HG02943 (cell line): ENCODE measurements around the gene ZNF239.
"Not testable (repeated sequence)": the region's sequence is repeated elsewhere in the genome, so short reads cannot be mapped to it uniquely, and the experiment has no call there.

Source experiments
- ATAC-seq: cut with Tn5 transposase; IDR thresholded peaks from one replicate; pipeline ENCODE4 v1.9.1; 2021; ENCODE audit warnings: mild to moderate bottlenecking, low read depth, moderate library complexity; ENCODE audit not compliant: unreplicated experiment

Gene ZNF239

DNA sequence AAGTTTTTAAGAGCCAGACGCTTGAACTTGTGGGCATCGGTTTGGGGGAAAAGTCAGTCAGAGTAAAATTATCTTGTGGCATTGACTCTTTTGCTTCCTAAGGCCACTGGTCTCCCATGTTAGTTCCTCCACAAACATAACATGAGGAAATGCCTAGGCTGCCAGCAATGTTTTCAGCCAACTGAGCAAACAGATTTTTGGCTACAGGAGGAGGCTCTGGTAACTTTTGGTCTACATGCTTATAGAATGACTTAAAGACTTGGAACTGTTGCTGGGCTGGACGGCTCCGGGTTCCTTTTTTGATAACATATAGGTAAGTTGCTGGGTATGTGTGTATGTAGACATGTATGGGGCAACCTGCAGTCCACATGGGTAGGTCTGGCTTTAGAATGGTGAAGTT is 9.6 kb upstream of the ZNF239 start:
- no peak for ATAC-seq

DNA sequence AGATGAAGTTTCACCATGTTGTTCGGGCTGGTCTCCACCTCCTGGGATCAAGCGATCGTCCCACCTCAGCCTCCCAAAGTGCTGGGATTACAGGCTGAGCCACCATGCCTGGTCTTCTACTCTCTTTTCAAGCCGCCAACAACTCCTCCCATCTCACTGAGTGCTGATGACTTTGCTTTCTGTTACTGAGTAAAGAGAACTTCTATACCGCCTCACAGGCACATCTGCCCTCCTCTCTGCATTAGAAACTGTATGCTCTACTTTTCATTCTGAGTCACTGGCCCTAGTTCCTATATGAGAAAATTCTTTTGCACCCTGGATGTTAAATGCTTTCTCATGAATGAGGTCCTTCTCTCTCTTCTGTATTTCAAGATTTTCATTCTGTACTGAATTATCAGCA is 2.2 kb upstream of the ZNF239 start:
- ATAC-seq, result no peak

DNA sequence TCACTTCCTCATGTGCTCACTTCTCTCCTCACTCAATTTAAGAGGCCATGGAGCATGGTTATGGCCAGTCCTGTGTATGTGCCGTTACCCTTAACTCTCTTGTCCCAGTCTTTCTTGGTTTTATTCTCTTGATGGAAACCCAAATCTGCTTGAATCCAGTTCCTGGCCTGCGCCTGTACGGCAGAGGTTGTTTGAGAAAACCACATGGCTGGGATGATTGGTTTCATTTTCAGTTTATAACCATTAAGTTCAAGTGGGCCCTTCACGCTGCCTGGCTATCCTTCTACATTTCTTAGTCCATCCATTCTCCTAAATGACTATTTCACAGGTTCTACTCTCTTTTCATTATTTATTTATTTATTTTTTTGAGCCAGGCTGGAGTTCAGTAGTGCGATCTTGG is 1.6 kb upstream of the ZNF239 start:
- no peak for ATAC-seq

DNA sequence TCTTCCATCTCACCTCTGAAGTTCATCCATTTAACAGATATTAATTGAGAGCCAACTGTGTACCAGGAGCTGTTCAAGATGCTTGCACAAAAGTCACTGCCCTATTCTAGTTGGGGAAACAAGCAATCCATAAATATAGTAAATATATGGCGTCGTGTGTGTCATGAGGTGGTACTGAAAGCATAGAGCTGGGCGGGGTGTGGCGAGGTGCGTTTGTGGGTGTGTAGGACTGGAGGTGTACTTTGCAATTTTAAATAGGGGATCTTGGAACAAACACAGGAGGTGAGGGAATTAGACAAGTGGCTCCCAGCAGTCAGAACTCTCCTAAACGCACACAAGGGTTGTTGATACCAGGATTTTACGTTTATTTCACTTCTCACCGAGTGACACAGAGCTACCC is 490 bp upstream of the ZNF239 start:
- ATAC-seq, result no peak

DNA sequence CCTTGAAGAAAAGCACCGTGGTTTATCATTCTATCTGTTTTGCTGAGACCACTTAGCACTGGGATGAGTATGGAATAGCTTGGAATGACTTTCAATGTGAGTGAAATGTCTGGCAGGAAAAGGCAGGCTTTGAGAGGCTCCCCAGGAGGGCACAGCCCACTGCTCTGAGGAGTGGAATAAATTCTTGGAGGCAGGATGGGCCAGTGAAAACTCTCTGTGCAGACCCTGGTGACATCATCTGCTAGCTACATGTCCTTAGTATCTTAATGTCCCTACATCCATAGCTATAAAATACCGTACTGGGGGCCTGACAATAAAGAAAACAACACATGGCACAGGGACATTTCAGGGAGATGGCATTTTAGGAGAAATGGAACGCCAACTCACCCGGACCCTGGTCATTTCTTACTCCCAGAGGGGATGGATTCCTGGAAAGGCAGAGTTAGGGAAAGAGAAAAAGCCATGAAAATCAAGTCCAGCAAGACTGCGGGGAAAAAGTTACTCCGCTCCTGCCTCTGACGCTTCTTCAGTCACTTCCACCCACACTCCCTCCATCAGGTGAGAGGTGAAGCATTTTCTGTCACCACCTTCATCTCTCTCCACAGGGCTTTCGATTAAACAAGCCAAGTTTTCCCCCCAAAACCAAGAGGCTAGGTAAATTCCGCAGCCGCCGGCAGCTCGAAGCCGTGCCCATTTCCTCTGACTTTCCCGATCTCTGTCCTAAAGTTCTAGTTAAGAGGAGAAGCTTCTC is 991 bp downstream of the ZNF239 start:
- no peak for ATAC-seq

DNA sequence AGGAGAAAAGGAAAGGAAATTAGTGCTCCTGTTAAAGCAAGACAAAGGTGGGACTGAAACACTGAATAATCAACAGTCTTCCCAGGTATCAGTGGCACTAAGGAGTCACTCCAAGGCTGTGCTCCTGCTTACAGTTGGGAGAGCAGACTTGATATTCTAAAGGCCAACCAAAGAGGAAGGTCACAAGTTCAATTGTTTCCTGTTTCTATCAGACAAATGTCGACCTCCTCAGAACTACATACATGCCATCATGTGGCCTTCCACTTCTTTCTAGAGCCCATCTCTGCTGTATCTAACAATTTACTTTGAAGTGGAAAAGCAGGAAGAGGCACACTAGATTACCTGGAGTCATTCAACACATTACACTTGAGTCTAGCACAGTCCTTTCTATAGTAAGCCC is 3.4 kb downstream of the ZNF239 start:
- ATAC-seq, result no peak

DNA sequence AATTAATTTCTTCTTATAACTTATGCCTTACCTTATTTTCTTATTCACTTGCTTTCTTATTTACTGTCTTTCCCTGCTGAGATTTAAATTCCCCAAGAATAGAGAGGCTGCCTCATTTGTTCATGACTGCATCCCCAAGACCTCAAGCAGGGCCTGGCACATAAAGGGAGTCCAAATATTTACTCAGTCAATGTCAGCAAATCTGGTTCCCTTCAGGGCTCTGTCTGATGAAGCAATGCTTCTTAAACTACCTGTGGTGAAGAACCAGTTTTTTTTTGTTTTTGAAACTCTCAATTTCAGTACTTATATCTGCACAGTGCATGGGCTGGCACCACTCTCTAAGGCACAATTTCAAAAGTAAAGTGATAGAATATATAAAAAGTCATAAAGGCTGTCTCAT is 4.7 kb downstream of the ZNF239 start:
- ATAC-seq, result no peak

DNA sequence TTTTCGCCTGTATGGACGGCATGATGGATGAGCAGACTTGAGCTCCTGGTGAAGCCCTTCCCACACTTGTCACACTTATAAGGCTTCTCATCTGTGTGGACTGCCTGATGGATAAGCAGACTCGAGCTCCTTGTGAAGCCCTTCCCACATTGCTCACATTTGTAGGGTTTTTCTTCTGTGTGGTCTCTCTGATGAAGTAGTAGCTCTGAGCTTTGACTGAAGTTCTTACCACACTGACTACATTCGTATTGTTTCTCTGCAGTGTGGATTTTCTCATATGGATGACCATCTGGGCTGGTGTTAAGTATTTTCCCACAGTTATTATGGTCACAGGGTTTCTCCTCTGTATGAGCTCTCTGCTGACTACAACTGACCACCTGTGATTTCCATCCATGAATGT is 17.2 kb downstream of the ZNF239 start:
- no peak for ATAC-seq

DNA sequence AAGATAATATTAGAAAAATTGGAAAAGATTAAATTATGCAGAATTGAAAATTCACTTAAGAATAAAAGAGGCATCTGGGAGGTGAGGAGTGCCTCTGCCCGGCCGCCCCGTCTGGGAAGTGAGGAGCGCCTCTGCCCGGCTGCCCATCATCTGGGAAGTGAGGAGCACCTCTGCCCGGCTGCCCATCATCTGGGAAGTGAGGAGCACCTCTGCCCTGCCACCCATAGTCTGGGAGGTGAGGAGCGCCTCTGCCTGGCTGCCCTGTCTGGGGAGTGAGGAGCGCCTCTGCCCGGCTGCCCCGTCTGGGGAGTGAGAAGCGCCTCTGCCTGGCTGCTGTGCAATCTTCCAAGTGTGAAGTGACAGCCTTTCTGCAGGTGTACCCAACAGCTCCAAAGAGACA is 30.7 kb downstream of the ZNF239 start:
- not testable (repeated sequence) for ATAC-seq

DNA sequence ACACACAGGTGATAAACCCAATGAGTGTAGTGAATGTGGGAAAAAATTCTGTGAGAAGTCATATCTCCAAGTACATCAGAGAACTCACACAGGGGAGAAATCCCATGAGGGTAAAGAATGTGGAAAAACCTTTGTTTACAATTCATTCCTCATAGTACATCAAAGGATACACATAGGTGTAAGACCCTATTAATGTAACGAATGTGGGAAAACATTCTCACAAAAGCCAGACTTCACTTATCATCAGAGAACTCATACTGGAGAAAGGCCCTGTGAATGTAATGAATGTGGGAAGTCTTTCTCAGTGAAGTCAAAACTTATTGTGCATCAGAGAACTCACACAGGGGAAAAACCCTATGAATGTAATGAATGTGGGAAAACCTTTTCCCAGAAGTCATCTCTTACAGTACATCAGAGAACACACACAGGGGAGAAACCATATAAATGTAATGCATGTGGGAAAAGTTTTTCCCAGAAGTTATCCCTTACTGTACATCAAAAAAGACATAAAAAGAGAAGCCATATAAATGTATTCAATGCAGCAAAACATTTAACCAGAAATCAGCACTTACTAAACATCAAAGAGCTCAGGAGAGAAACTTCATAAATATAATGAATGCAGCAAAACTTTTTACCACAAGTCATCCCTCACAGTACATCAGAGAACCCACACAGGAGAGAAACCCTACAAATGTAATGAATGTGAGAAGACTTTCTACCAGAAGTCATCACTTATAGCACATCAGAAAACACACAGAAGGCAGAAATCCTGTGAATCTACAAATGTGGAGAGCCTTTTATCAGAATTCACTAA is 49.8 kb downstream of the ZNF239 start:
- ATAC-seq, result no peak
